NCI-H2081 treated with DMSO at 0.1 percent for 48 hours (cell line): ENCODE results near the gene ATP5MC3.

Experiments
- DNase-seq: peaks from one replicate; lab custom pipeline; 2025; lab: John Stamatoyannopoulos, UW

ATP5MC3 gene

GRCh38 chr2:175167792-175168563, 13.5 kb downstream of the ATP5MC3 start, which contains the start of gene ATF2:
Gene ATF2, minus strand, starts transcription at chr2:175168203. Its CDS starts 31,760 bp downstream, at chr2:175136443.
- DNase-seq, result peak; percentile 98

DNA sequence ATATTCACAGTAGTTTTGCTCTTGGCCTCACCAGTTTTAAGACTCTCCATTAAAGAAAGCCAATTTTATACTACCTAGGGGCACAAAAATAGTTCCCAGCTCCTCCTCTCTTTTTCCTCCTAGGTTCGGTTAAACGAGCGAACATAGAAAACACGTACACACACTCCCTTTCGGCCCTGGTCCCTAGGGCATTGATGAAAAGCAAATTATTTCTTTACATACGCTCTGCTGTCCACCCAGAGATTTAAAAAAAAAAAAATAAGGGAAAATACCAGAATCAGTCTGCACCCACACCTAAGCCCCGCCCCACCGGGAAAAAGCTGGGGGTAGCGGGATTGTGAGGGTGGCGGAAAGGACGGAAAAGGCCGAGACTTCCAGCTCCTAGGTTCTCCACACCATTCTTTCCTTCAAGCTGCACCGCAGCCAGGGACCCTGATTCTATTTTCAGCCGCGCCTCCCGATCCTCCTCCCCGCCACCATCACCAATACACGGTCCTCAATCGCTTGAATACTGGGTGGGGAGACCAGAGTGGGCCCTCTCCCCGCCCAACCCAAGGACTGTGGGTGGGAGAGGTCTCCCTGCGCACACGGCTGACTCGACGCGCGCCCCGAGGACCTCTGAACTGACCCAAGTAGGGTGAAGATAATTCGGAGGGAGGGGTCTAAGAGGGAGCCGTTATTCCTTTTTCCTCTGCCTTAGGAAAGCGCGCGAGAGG, 14.3 kb downstream of the ATP5MC3 start:
- no peak for DNase-seq

DNA sequence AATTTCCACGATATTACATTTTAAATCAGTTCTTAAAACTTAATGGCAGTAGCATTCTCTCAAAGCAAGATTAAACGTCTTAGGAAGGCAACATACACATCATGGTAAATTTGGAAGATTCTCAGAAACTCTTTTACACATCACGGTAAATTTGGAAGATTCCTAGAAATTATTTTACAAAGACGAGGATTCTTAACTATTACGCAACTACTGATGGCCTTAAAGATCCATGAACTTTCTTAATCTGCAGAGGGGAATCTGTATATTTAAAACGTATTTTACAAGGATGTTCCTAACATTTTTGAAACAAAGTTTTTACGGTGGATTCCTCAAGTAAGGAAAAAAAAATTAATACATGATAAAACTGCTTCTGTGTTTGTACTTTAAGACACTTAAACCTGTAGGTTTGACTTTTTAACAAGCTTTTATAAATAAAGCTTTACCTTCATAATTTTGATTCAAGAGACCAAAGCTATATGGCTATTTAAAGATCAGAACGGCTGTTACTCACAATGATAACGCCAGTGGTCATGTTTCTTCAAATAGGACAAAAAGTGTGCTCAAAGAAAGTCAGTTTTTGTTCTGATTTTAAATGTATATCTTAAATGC, 15.2 kb downstream of the ATP5MC3 start:
- DNase-seq, result no peak

DNA sequence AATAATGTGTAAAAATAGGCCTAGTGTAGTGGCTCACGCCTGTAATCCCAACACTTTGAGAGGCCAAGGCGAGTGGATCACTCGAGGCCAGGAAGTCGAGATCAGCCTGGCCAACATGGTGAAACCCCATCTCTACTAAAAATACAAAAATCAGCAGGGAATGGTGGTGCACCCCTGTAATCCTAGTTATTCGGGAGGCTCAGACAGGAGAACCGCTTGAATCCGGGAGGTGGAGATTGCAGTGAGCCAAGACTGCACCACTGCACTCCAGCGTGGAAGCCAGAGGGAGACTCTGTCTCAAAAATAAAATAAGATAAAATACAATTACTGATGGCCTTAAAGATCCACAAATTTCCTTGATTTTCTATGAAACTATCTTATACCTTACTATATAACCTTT, 17.3 kb downstream of the ATP5MC3 start:
- DNase-seq, result no peak

DNA sequence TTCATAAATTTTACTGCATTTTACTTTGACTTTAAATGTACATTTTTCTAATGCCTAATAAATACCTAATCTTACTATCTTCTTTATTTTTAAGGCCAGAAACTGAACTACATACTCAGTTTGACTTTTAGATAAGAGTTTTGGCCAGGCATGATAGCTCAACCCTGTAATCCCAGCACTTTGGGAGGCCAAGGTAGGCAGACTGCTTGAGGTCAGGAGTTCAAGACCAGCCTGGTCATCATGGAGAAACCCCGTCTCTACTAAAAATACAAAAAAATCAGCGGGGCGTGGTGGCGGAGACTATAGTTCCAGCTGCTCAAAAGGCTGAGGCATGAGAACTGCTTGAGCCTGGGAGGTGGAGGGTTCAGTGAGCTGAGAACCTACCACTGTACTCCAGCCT, 22.6 kb downstream of the ATP5MC3 start:
- no peak for DNase-seq

DNA sequence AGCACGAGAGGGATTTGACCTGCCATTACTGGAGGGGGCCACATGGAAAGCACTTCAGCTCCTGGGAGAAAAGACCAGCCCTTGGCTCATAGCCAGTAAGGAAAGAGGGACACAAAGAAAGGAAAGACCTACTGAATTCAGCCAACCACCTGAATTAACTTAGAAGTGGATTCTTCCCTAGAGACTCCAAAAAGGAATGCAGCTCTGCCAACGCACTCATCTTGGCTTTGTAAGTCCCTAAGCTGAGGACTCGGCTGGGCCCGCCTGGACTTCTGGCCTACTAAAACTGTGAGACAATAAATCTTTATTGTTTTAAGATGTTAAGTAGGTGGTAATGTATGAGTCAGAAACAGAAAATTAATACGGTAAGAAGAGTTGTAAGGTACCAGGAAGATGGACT, 25.0 kb downstream of the ATP5MC3 start:
- no peak for DNase-seq

DNA sequence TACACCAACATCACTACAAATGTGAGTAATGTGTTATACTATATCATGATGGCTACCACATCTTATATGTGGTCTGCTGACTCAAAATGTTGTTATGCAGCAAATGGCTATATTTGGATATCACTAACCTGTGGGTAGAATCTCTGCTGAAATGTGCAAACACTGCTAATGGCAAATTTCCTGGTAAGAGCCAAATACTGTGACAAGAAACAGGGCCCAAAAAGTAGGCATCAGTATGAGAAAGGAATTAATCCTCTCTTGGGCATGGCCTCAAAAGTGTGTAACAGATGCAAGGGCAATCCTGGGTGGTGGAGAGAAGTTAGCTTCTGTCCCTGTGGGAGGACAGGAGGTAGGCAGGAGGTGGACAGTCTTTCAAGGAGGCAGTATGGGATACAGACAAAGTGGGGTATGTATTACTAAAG, 26.8 kb downstream of the ATP5MC3 start:
- DNase-seq, result no peak

DNA sequence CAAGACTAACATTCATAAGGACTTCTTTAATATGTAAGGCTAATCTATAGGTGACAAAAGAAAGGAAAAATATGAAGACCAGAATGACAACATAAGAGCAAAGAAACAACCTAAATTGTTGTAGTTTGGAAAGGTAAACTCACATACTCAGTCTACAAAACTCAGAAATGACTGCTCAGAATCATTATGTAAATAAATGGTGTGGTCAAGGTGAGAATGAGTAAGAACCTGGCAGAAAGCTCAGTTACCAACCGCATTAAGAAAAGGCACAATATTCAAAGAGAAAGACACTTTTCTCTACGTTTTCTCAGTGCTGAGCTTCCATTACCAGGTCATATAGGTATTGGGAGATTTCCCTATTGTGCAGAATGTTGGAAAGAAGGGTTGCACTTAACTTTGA, 29.3 kb downstream of the ATP5MC3 start:
- DNase-seq, result no peak

DNA sequence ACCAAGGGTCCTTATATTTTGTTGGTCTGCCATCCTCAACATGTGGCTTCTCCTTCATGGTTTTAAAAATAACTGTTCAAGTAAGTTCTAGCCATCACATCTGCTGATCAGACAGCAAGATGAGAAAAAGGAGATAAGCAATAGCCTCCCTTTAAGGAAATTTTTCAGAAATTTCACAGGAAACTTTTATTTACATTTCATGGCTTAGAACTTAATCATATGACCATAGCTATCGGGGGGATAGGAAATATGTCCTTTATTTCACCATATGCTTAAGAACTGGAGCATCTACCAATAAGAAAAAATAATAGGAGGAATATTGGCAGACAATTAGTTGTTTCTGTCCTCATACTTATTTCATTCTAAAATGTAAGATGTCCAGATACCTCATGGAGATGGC, 29.7 kb downstream of the ATP5MC3 start:
- DNase-seq, result no peak

GRCh38 chr2:175147186-175147585, 34.3 kb downstream of the ATP5MC3 start:
- no peak for DNase-seq

DNA sequence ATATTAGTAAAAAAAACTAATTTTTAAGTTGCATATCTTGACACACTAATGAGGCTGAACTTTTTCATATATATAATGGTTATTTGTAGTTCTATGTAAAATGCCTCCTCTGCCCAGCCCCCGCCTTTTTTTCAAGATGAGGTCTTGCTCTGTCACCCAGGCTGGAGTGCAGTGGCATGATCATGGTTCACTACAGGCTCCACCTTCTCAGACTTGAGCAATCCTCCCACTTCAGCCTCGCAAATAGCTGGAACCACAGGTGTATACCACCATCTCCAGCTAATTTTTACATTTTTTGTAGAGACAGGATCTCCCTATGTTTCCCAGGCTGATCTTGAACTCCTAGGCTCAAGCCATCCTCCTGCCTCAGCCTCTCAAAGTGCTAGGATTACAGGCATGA, 37.8 kb downstream of the ATP5MC3 start:
- no peak for DNase-seq

GRCh38 chr2:175143191-175143590, 38.3 kb downstream of the ATP5MC3 start:
- DNase-seq, result no peak

DNA sequence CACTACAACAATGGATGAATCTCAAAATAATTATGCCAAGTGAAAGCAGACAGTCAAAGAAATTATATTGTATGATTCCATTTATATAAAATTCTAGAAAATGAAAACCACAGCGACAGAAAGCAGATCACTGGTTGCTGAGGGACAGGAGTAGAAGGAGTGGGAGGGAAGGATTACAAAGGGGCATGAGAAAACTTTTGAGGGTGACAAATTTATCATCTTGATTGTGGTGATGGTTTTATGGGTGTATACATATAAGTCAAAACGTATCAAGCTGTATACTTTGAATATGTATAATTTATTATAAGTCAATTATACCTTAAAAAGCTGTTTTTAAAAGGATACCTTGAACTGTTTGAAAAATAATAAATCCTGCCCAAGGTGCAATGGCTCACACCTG, 41.2 kb downstream of the ATP5MC3 start:
- DNase-seq, result no peak

DNA sequence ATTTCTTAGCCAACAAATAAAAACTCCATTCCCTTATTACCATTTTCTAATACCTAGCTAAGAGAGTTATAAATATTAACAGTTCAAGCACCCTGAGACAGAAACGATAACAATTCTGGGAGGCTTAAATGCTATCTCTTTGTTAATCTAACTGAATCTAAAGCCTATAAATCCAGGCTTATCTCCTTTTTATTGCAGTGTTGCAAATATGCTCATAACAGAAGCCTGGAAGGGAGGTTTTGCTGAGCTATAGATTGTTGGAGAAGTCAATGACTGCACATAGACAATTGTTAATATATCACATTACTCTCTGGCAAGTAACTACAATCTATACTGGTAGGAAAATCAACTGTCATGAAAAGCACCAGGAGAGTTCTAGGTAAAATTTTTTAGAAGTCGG, 43.7 kb downstream of the ATP5MC3 start:
- DNase-seq, result no peak

DNA sequence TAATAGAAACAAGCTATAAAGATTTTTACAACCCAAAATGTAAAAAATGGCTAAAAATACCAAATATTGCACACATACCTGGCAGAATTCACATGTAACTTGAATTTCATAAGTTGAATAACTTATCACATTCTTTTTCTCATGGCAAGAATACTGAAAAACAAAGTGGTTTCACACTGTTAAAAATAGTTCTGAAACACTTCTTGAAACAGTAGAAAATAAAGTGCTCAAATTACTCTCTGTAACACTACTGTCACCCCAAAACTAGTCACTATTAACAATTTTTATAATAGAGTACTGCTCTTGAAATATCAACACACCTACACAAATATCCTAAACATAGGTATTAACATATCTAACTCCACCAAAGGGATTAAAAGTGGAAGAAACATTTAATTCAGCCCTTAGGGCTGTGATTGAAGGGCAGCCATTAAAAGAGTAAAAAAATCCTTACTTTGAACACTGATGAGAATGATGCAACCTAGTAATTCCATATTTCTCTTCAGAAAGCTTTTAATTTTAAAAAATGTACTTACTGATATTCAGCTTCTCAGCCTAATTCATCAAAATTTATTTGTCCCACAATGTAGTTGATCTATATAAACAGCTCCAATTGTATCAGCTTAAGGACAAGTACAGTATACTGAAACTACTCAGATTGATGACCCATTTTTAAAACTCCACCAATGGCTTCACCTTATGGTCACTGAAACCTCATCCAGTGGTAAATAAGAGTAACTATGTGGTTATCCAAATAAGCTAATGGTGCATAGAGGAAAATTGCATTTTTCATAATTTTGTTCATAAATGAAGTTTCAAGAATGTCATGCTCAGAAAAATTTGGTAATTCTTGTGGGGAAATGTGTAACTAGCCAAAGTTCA, 44.9 kb downstream of the ATP5MC3 start:
- no peak for DNase-seq

GRCh38 chr2:175135862-175136261, 45.6 kb downstream of the ATP5MC3 start:
- DNase-seq, result no peak

DNA sequence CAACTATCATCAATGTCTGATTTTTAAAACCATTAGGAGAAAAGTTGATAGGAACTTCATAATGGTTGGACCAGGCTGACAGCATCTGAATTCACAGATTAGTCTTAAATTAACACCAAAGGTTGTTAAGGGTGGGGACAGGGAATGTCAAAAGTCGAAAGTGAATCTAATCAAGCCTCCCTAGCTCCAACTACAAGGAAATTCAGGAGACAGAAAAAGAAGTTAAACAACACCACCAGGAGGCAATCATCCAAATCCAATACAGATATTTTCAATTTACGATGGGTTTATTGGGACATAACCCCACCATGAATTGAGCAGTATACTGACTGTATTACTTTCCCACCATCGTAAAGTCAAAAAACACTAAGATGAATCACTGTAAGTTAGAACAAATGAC, 46.3 kb downstream of the ATP5MC3 start:
- no peak for DNase-seq

DNA sequence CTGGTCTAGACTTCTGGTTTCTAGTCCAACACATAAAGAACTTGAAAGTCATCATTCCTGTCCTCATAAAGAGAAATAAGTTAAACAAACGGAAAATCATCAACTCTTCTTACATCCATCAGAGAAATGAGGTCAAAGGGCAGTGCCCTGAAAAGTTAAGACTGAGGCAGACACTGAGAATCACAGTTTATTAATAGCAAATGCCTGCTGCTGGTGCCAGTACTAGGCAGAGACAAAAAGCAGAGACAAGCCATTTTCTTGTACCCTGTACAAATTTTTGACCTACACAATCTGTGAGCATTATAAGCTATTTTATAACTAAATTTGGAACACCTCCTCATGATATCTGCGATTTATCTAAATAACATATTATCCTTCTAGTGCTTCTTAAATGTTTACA, 50.3 kb downstream of the ATP5MC3 start:
- no peak for DNase-seq

DNA sequence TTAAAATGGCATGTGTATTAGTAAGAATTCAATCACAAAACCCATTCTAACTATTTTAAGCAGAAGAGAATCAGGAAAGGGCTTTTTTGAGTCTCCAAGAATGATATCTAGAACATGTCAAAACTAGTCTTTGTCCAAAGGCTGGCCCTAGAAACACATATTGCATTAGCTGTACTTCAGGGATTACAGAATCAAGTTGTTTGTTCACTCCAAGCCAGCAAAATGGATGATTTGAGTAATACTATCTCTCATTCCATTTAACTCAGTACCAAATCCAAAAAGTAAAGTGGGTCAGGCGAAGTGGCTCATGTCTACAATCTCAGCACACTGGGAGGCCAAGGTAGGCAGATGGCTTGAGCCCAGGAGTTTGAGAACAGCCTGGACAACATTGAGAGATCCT, 54.8 kb downstream of the ATP5MC3 start:
- DNase-seq, result no peak
